Activated CD4-positive, CD25-positive, alpha-beta regulatory T cell (primary cell): Measurements from ENCODE around the gene MAG.

Experiments
- DNase-seq, 4 experiments: peaks; one replicate each; lab custom pipeline; 2025; lab: John Stamatoyannopoulos, UW

Gene MAG

GRCh38 chr19:35363001-35363590 lies 71.1 kb downstream of the MAG start:
- no peak for DNase-seq
